C4-2B (cell line): ENCODE data around the gene FLAD1.
A peak's percentile ranks its signal among the peaks of the same experiment; 100 is the strongest.

Experiments
- H3K27ac ChIP-seq: fragments of 450-650 bp; 2 replicates; pipeline ENCODE4 v1.5.1; 2017
- ZFX ChIP-seq: fragments of 450-650 bp; IDR thresholded peaks from 2 replicates; pipeline ENCODE4 v1.6.1; 2017
- TF ChIP-seq, protein P1 (sequence below): fragments of 450-650 bp; conservative IDR thresholded peaks from 2 replicates; pipeline ENCODE4 v1.5.1; 2017; ENCODE audit warnings: mild to moderate bottlenecking

Gene FLAD1

DNA sequence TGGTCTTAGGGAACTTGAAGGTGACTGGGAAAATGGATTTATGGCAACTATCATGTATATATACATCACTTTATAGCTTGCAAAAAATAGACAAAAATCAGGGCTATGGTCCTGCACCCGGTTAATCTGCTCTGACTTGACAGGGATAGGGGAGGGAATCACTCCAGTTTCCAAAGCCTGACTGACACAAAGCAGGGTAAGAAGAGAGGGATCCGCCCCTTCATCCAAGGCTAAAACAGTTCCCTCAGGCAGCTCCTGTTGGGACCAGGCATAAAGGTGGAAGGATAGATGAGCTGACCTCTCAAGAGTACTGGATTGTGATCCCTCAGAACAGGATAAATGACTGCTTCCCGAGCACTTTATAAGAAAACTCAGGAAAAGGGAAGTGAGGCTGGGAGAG lies 28.6 kb upstream of the FLAD1 start:
- H3K27ac ChIP-seq, result no peak overlapping the region
- no peak for TF ChIP-seq ZFX
- TF ChIP-seq, protein P1, sequence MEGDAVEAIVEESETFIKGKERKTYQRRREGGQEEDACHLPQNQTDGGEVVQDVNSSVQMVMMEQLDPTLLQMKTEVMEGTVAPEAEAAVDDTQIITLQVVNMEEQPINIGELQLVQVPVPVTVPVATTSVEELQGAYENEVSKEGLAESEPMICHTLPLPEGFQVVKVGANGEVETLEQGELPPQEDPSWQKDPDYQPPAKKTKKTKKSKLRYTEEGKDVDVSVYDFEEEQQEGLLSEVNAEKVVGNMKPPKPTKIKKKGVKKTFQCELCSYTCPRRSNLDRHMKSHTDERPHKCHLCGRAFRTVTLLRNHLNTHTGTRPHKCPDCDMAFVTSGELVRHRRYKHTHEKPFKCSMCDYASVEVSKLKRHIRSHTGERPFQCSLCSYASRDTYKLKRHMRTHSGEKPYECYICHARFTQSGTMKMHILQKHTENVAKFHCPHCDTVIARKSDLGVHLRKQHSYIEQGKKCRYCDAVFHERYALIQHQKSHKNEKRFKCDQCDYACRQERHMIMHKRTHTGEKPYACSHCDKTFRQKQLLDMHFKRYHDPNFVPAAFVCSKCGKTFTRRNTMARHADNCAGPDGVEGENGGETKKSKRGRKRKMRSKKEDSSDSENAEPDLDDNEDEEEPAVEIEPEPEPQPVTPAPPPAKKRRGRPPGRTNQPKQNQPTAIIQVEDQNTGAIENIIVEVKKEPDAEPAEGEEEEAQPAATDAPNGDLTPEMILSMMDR, result no peak

GRCh38 chr1:154955039-154955717 lies 28.0 kb upstream of the FLAD1 start:
- no peak overlapping the region; the same call in 1 of the 2 replicates for H3K27ac ChIP-seq
- no peak for TF ChIP-seq ZFX
- TF ChIP-seq, protein P1, result no peak

DNA sequence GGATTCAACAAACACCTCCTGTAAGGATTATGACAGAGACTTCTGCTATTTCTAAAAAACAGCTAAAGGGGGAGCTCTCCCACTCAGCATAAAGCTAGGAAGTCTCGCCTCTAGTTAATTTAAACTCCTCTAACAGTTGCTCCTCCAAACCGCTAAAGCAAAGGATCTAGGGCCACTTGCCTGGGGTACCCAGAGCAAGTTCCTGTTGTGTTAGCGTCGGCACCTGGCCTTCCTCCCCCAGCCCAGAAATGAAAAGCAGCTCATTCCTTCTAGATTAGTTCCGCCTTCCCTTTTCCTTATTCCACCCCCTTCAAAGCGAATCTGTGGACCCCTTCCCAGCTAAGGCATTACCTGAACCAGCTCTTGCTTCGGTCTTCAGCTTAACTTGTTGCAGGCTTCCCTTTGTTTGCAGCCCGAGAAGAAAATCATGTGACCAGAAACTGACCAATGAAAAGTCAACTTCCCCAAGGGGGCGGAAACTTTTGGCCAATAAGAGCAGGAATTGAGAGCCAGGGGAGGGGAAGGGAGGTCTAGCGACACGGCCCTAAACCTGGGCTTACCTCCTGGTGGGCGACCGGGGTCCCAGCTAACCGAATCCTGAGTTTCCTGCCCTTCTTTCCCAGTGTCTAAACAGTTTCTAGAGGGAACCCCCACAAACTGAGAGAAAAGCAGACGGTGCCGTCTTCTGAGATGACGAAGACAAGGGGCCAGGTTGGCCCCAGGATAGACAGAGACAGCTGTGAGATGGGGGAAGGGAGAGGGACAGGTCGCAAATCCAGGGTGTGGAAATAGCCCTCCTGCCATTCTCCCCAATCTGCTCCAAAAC lies 27.2 kb upstream of the FLAD1 start, which contains the start of gene PBXIP1:
Gene PBXIP1, minus strand, starts transcription at position 382 of the 826 bp plus-strand sequence. CDS start 2,378 bp downstream, outside the sequence.
- peak within 1 kb of the TSS; percentile 31 for H3K27ac ChIP-seq
- no peak for TF ChIP-seq ZFX
- TF ChIP-seq, protein P1, result no peak

- H3K27ac ChIP-seq, result peak overlapping the region; percentile 31
- no peak for TF ChIP-seq ZFX
- TF ChIP-seq, protein P1, result no peak
These were observed 26.6 kb upstream of the FLAD1 start for GRCh38 chr1:154956544-154956941.

GRCh38 chr1:154957091-154957657 lies 26.0 kb upstream of the FLAD1 start:
- TF ChIP-seq, protein P1, result no peak
- TF ChIP-seq ZFX, result no peak
- peak overlapping the region; percentile 31; the same call in 1 of the 2 replicates for H3K27ac ChIP-seq

GRCh38 chr1:154958036-154958435 lies 25.1 kb upstream of the FLAD1 start:
- no peak for TF ChIP-seq ZFX
- TF ChIP-seq, protein P1, result no peak
- no peak overlapping the region for H3K27ac ChIP-seq
